SU-DHL-6 (cell line): Measurements from ENCODE around the gene CRNN.

Experiments
- CTCF ChIP-seq: fragments of 200-600 bp; sonication (generic); IDR thresholded peaks from one replicate; pipeline ENCODE4 v1.5.1; 2017; ENCODE audit warnings: antibody characterized with exemption, mild to moderate bottlenecking, low read length, moderate library complexity; ENCODE audit not compliant: insufficient read depth, poor library complexity, severe bottlenecking
- EZH2phosphoT487 ChIP-seq: fragments of 200-600 bp; sonication (generic), shearing (Covaris generic); conservative IDR thresholded peaks from 2 replicates; pipeline ENCODE4 v1.6.1; 2018; ENCODE audit warnings: mild to moderate bottlenecking, antibody characterized with exemption, low read length, moderate library complexity, mixed read lengths

- no peak for TF ChIP-seq CTCF
- TF ChIP-seq EZH2phosphoT487, result no peak
These were observed 43.0 kb upstream of the CRNN start for GRCh38 chr1:152457071-152457470.
